Left lung (tissue), 10 donors: ENCODE measurements around the gene FBXL7. TPM values are rescaled to one million over a fixed set of nuclear protein-coding genes. Genes with fewer than 3 reads are reported as not detected.

Experiments used
- ATAC-seq: fragments of 200-7000 bp; cut with Tn5 transposase; one replicate; pipeline ENCODE4 v1.9.1; 2020; ENCODE audit warnings: moderate library complexity
- DNase-seq, 4 donors: peaks; one replicate each; pipeline ENCODE4 v3.0.0-alpha.2; 2013 to 2020
- H3K27ac ChIP-seq, 2 donors: fragments of 200-600 bp; sonication (generic) in 1 of 2; one replicate each; pipeline versions ENCODE4 v1.5.0 to v1.8.0; 2020 to 2021
- H3K27me3 ChIP-seq, 2 donors: fragments of 200-600 bp; sonication (generic) in 1 of 2; one replicate each; pipeline versions ENCODE4 v1.5.0 to v1.8.0; 2020 to 2021
- H3K36me3 ChIP-seq, 2 donors: fragments of 200-600 bp; sonication (generic) in 1 of 2; one replicate each; pipeline versions ENCODE4 v1.5.0 to v1.8.0; 2020 to 2021
- H3K4me1 ChIP-seq, 2 donors: fragments of 200-600 bp; one replicate each; pipeline ENCODE4 v1.8.0; 2021
- H3K4me3 ChIP-seq, 2 donors: fragments of 200-600 bp; sonication (generic) in 1 of 2; one replicate each; pipeline versions ENCODE4 v1.5.0 to v1.8.0; 2020 to 2021; ENCODE audit warnings: mild to moderate bottlenecking in 1 of 2
- H3K9me3 ChIP-seq, 2 donors: fragments of 200-600 bp; sonication (generic) in 1 of 2; one replicate each; pipeline versions ENCODE4 v1.5.0 to v1.8.0; 2020 to 2021
- CTCF ChIP-seq, 2 donors: fragments of 200-600 bp; sonication (generic) in 1 of 2; IDR thresholded peaks; one replicate each; pipeline versions ENCODE4 v1.5.0 to v1.8.0; 2021; ENCODE audit warnings: antibody characterized with exemption in 2 of 2
- intact Hi-C, 2 donors: fragments of 100-400 bp; cut with DNase I; formaldehyde crosslinking; loops; one replicate each; pipeline versions ENCODE4 v1.11.2 to v1.14.2; 2022
- polyA plus RNA-seq, 6 donors: library from polyadenylated mRNA; unstranded; fragments of 120-200 nt; gene quantifications; one replicate each; pipeline ENCODE4 v1.2.1, GENCODE V29; 2013; ENCODE audit not compliant: insufficient read length in 6 of 6
- total RNA-seq, 2 donors: library from RNA; stranded (reverse); fragmentation: NEBNext Ultra II Directional; extraction: Animal tissue kit (Norgen Biotek cat#: 25700); gene quantifications; one replicate each; pipeline ENCODE4 v1.2.1, GENCODE V29; 2021
- donor health status: DM: no; HTN: yes; CAD: no.
- donor health status: DM: no; HTN: no; CAD: no.

FBXL7 gene
- total and polyA plus RNA-seq, 8 donors: 12.0 to 32.4 (median 28.1) TPM

DNA sequence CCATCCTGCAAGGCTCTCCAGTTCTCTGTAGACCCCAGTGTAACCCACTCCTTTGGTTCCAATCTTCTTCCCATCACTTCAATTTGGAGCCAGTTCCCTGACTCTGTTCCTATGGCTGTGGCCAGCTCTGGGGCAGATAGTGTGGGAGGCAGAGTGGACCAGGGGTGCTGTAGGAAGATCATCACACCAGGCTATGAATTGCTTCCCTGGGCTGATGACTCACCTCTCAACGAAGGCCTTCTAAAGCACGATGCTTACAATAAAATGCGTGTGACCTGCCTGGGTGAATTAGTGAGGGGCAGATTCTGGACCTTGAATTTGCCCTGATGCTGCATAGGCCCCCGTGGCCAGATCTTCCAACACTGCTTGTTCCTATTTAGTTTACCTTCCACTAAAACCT is 289.7 kb downstream of the FBXL7 start:
- no peak for TF ChIP-seq CTCF (IDR thresholded peaks at IDR 0.05)
- DNase-seq (no peak), ATAC-seq (no peak)
- Histone ChIP-seq H3K36me3 (no peaks in the 10 kb centered on the region), H3K4me3 (no peak overlapping the region), H3K9me3 (no peaks in the 10 kb centered on the region), H3K27ac (no peak overlapping the region), H3K27me3 (no peaks in the 10 kb centered on the region), H3K4me1 (peaks cover 0 to 1% of the 10 kb centered on the region in 2 donors)
- intact Hi-C loops: no loop called here

GRCh38 chr5:15790446-15791018 is 290.6 kb downstream of the FBXL7 start:
- Histone ChIP-seq H3K36me3 (no peaks in the 10 kb centered on the region), H3K9me3 (no peaks in the 10 kb centered on the region)
- TF ChIP-seq CTCF (IDR thresholded peaks at IDR 0.05): no peak

DNA sequence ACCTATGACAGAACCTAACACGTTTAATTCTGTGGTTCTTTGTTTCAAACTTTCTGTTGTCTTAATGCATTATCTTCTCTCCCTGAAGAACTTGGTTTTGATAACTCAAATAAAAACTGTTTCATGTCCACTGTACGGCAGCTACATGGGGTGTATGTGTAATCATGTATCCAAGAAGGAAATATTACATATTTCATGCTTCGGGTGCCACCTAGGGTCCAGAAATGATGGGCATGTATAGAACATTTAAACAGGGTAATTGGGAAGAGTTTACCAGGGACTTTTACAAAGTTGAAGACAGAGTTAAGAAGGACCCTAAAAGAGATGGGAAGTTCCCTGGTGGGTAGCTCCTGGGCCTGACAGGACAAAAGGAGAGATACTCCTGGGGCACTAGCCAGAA is 291.3 kb downstream of the FBXL7 start:
- no peaks in the 10 kb centered on the region for H3K9me3 ChIP-seq
- intact Hi-C loops: no loop called here
- no peaks in the 10 kb centered on the region for H3K36me3 ChIP-seq
- ATAC-seq: peak; percentile 65
- no peak for TF ChIP-seq CTCF (IDR thresholded peaks at IDR 0.05)
- no peak overlapping the region for H3K4me3 ChIP-seq
- peaks cover 0 to 4% of the 10 kb centered on the region in 2 donors for H3K4me1 ChIP-seq
- H3K27ac ChIP-seq: no peak overlapping the region
- no peaks in the 10 kb centered on the region for H3K27me3 ChIP-seq
- DNase-seq: peak in 1 of 4 donors; percentile 19

More at GRCh38 chr5:15790446-15791018, 290.6 kb downstream of the FBXL7 start:
- Histone ChIP-seq H3K4me1 (peaks cover 0 to 4% of the 10 kb centered on the region in 2 donors), H3K27ac (no peak overlapping the region), H3K4me3 (no peak overlapping the region), H3K27me3 (no peaks in the 10 kb centered on the region)
- no peak for DNase-seq
- ATAC-seq: no peak
- intact Hi-C loops: no loop called here

DNA sequence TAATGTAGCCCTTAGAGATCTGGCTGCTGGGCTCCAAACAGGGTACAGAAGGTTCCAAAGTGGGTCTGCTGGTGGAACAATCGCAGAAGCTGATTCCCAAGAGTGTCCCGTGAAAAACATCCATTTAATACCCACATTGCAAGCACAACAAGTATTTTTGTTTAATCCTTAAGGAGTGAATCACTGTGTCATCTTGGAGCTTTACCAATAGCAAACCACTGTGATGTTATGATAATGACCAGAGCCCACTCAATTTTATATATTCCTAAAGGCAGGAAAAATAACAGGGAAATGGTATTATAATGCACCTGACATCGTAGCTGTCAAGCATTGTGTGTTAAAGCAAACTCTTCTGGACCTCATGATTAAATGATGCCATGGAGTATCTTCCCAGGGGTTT is 291.9 kb downstream of the FBXL7 start:
- intact Hi-C loops: no loop called here
- ATAC-seq (no peak), DNase-seq (no peak)
- TF ChIP-seq CTCF (IDR thresholded peaks at IDR 0.05): no peak
- H3K27ac ChIP-seq: no peak overlapping the region
- H3K4me1 ChIP-seq: peaks cover 0 to 4% of the 10 kb centered on the region in 2 donors
- no peak overlapping the region for H3K4me3 ChIP-seq
- no peaks in the 10 kb centered on the region for H3K36me3 ChIP-seq
- H3K9me3 ChIP-seq: no peaks in the 10 kb centered on the region
- no peaks in the 10 kb centered on the region for H3K27me3 ChIP-seq

DNA sequence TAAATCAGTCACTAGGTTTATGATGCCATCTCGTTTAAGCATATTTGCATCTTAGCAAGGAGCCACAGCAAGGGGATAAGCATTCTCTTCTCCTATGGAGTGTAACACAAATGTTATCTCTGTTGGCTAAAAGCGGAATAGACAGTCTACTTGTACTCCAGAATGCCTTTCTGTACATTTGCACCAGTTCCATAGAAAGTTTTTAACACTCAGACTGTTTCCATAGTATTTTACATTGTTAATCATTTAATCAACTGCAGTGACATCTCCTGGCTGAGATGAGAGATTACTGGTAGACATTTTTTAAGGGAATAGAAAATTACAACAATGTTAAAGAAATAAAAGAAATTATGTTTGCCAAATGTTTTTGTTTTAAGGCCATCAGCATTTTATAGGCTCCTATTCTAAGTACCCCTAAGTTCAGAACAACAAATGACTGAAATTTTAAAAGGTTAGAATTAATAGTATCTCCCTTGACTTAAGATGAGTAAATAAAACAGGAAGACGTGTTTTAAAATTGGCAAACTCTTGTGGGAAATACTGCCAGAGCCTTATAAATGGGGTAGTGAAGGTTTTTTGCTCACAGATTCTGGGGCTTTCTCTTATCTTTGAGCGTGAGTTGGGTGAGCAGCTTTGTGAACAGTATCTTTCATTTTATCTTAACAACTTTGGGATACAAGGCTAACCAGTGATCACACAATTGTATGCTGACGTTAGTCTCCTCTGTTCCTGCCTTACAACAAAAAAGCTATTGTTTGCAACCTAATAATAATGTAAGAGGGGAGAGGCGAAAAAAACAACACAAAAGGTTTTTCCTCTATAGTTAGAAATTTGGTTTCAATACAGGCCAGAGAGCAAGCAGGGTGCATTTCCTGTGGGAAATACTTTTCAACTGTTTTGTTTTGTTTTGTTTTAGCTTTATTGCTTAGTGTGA is 294.3 kb downstream of the FBXL7 start:
- Histone ChIP-seq H3K36me3 (no peaks in the 10 kb centered on the region), H3K9me3 (no peaks in the 10 kb centered on the region), H3K27ac (peak overlapping the region in 1 of 2 donors; percentile 25), H3K27me3 (no peaks in the 10 kb centered on the region), H3K4me3 (no peak overlapping the region), H3K4me1 (peaks cover 0 to 6% of the 10 kb centered on the region in 2 donors)
- no peak for ATAC-seq
- intact Hi-C loops: no loop called here
- DNase-seq: peak in 1 of 4 donors; percentile 17
- peak in 1 of 2 donors; percentile 19 for TF ChIP-seq CTCF (IDR thresholded peaks at IDR 0.05)
